GM10847 (cell line): ENCODE data around the gene SOCS7.

Source experiments
- POLR2A ChIP-seq: IDR thresholded peaks from 2 replicates; pipeline ENCODE4 v1.6.1; 2011; ENCODE audit not compliant: insufficient read length; ENCODE audit errors: extremely low read depth

SOCS7 gene

DNA sequence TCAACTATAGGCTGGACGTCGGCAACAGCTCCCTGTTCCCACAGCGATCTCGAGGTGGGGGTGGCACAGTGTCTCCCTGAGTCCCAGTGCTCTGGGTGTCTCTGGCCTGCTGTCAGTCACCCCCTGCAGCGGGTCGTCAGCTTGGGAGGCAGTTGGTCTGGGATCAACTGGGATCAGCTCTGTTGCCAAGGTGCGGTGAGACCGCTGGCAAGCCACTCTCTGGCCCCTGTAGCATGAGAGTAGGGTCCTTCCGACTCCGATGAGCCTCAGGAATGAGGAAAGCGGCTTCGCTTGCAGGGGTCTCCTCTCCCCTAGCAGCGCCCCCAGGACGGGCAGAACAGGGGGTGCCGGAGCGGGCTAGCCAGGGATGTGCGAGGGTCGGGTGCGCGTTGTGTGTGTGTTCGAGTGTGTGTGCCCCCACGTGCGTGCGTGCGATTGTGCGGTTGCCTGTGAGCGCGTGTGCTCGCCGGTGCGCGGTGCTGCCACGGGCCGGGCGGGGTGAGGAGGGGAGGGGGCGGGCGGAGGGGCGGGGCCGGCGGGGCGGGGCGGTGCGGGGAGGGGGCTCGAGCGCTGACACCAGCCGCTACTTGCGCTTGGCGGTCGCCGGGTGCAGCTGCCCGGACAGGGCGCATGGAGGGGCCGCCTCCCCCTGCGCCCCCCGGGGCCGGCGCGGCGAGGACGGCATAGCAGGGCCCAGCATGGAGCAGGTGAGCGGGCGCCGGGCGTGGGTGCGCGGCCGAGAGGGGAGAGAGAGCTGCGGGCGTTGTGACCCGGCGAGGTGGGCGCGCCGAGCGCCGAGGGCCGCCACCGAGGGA lies 67.3 kb downstream of the SOCS7 start:
- no peak for TF ChIP-seq POLR2A

DNA sequence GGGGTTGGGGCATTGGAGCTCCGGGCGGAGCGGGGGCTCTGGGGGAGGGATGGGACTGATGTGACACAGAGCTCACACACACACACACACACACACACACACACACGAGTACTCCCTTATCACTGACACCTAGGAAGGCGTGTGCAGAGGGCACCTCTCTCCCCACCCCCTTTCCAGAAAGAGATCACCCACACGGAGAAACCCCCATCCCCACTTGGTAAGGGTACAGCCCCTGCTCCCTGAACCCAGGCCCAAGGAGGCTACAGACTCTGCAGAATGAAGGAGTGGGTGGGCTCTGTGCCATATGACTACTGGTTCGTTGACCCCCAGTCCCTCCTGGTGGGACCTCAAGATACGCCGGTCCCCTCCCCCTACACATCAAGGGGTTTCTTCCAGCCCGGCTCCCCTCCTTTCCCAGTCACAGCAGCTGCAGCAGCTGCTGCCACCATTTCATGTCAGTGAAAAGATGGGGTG lies 67.9 kb downstream of the SOCS7 start:
- TF ChIP-seq POLR2A = no peak

DNA sequence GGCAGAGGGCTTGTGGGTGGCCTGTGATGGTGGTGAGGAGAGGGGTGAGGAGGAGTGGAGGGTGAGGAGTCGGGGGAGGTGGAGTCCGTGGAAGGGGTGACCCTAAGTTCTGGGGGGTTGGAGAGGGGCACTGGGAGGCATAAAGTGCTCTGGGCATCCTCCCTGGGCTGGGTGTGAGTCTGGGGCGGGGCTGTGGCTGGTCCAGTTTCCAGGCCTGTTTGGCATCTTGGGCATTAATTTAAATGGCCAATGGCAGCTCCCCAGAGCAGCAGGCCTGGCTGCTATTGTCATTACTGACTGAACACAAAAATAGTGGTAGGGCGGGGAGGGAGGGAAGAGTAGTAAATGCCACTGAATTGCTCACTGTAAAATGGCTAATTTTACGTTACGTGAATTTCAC lies 68.9 kb downstream of the SOCS7 start:
- no peak for TF ChIP-seq POLR2A

- TF ChIP-seq POLR2A = no peak
These were observed 69.7 kb downstream of the SOCS7 start for GRCh38 chr17:38421171-38421841.

GRCh38 chr17:38421871-38422827 lies 70.5 kb downstream of the SOCS7 start:
- TF ChIP-seq POLR2A = no peak

- TF ChIP-seq POLR2A = no peak
These were observed 72.8 kb downstream of the SOCS7 start for GRCh38 chr17:38424297-38424972.

DNA sequence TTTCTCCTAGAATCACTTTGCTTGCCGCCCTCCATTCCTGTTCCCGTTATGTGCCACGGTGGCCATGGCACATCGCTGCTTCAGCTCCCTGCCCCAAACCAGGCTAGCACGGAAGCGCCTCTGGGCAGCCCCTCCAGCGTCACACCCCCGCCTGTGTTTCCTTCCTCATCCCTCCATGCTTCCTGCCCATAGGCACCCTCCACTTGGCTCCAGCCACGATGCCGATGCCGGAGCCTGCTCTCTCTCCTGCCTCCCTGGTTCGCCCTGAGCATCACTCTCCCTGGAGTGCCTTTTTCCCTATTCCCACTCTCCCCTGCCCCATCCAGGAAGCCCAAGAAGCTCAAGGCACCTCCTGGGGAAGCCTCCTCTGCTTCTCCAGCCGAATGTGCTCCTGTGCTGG lies 73.4 kb downstream of the SOCS7 start:
- no peak for TF ChIP-seq POLR2A

DNA sequence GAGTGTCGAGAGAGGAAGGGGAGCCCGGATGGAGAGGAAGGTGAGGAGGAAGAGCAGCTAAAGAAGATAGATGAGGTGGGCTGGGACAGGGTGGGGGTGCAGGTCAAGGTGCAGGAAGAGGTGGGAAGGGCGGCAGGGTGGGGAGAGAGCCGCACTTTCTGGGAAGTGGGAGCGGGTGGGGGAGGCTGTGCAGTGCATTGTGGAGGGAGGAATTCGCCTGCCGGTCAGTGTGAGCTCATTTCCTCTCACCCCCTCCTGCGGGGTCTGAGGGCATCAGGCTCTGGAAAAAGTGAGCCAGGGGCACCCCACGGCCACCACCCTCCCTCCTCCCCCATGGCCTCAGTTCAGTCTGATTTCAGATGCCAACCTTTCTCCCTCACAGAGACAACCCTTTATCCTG lies 74.1 kb downstream of the SOCS7 start:
- TF ChIP-seq POLR2A = no peak

- no peak for TF ChIP-seq POLR2A
These were observed 74.8 kb downstream of the SOCS7 start for GRCh38 chr17:38426441-38426840.

GRCh38 chr17:38427160-38427949 lies 75.7 kb downstream of the SOCS7 start:
- TF ChIP-seq POLR2A = no peak

GRCh38 chr17:38428112-38428642 lies 76.5 kb downstream of the SOCS7 start, which contains the start of gene ARHGAP23:
TSS of gene ARHGAP23 (plus strand) at chr17:38428464. CDS start at chr17:38428486, 22 bp downstream.
- TF ChIP-seq POLR2A = peak; percentile 28

- TF ChIP-seq POLR2A = no peak
These were observed 77.2 kb downstream of the SOCS7 start for GRCh38 chr17:38428643-38429371.
